DND-41 (cell line): ENCODE measurements around the gene ULBP1.
"Not testable (repeated sequence)": the region's sequence is repeated elsewhere in the genome, so short reads cannot be mapped to it uniquely, and the experiment has no call there.

Experiments
- ATAC-seq: fragments of 200-7000 bp; cut with Tn5 transposase; 3 replicates; pipeline ENCODE4 v1.9.1; 2021; ENCODE audit warnings: low read depth; ENCODE audit not compliant: insufficient read depth
- DNase-seq: peaks from one replicate; pipeline ENCODE4 v3.0.0-alpha.2; 2020
- H2AFZ ChIP-seq: 2 replicates; pipeline ENCODE4 v1.6.0; 2012; ENCODE audit warnings: low read depth, low read length
- H3K27ac ChIP-seq: 2 replicates; pipeline ENCODE4 v1.5.1; 2012; ENCODE audit warnings: low read length, inconsistent platforms
- H3K27me3 ChIP-seq: fragments of 200-600 bp; sonication (generic); 2 replicates; pipeline ENCODE4 v1.6.0; 2012; ENCODE audit warnings: low read length, mild to moderate bottlenecking, inconsistent platforms; ENCODE audit not compliant: insufficient read depth, poor library complexity
- H3K36me3 ChIP-seq: 2 replicates; pipeline ENCODE4 v1.5.1; 2012; ENCODE audit warnings: low read length, inconsistent platforms; ENCODE audit not compliant: insufficient read depth
- H3K4me1 ChIP-seq: 2 replicates; pipeline ENCODE4 v1.5.1; 2012; ENCODE audit warnings: mild to moderate bottlenecking, low read length; ENCODE audit not compliant: insufficient read depth
- H3K4me2 ChIP-seq: 2 replicates; pipeline ENCODE4 v1.6.0; 2012; ENCODE audit warnings: mild to moderate bottlenecking, moderate library complexity, low read length, inconsistent platforms; ENCODE audit not compliant: insufficient read depth
- H3K4me3 ChIP-seq, 2 experiments: fragments of 200-600 bp in 1 of 2; shearing (Covaris generic) in 1 of 2; 2 replicates each; pipeline ENCODE4 v1.5.1; 2012 to 2016; ENCODE audit warnings: inconsistent platforms in 2 of 2, low read length in 2 of 2, mild to moderate bottlenecking in 2 of 2, low read depth in 1 of 2, moderate library complexity in 1 of 2
- H3K79me2 ChIP-seq: 2 replicates; pipeline ENCODE4 v1.6.0; 2012; ENCODE audit warnings: low read length, inconsistent platforms; ENCODE audit not compliant: insufficient read depth
- H3K9ac ChIP-seq: 2 replicates; pipeline ENCODE4 v1.6.0; 2012; ENCODE audit warnings: low read depth, mild to moderate bottlenecking, inconsistent platforms, low read length, moderate library complexity
- H3K9me3 ChIP-seq: 2 replicates; pipeline ENCODE4 v1.5.1; 2012; ENCODE audit warnings: low read length, moderate library complexity, mild to moderate bottlenecking, inconsistent platforms; ENCODE audit not compliant: insufficient read depth, severe bottlenecking
- H4K20me1 ChIP-seq: 2 replicates; pipeline ENCODE4 v1.6.0; 2012; ENCODE audit warnings: low read length; ENCODE audit not compliant: insufficient read depth
- CTCF ChIP-seq: IDR thresholded peaks from 2 replicates; pipeline ENCODE4 v1.5.1; 2012; ENCODE audit warnings: borderline replicate concordance, low read length, moderate library complexity, mild to moderate bottlenecking; ENCODE audit not compliant: poor library complexity, severe bottlenecking; ENCODE audit errors: extremely low read depth
- EZH2 ChIP-seq: IDR thresholded peaks from 3 replicates; pipeline ENCODE4 v1.6.1; 2012; ENCODE audit warnings: borderline replicate concordance, low read depth, mild to moderate bottlenecking, moderate library complexity, low read length, inconsistent platforms; ENCODE audit not compliant: severe bottlenecking

ULBP1 gene

GRCh38 chr6:149918151-149918905 is 45.4 kb upstream of the ULBP1 start:
- H3K27me3 ChIP-seq: peaks cover 20% of the 10 kb centered on the region
- no peaks in the 10 kb centered on the region; the same call in 1 of the 2 replicates for H4K20me1 ChIP-seq
- no peak for ATAC-seq
- H3K4me3 ChIP-seq: no peak overlapping the region
- H3K9me3 ChIP-seq: no peaks in the 10 kb centered on the region
- no peak for TF ChIP-seq EZH2
- TF ChIP-seq CTCF: no peak
- no peak overlapping the region for H3K9ac ChIP-seq
- no peak overlapping the region for H3K4me2 ChIP-seq
- no peak overlapping the region for H2AFZ ChIP-seq
- no peak overlapping the region for H3K27ac ChIP-seq
- H3K36me3 ChIP-seq: no peaks in the 10 kb centered on the region
- no peak for DNase-seq
- no peaks in the 10 kb centered on the region for H3K79me2 ChIP-seq
- H3K4me1 ChIP-seq: no peaks in the 10 kb centered on the region

GRCh38 chr6:149919126-149919833 is 44.5 kb upstream of the ULBP1 start:
- not testable (repeated sequence) for H3K9ac ChIP-seq, H3K4me1 ChIP-seq, H3K4me3 ChIP-seq, H3K4me2 ChIP-seq, DNase-seq, H3K79me2 ChIP-seq, H3K9me3 ChIP-seq, ATAC-seq, H3K36me3 ChIP-seq, H2AFZ ChIP-seq, H3K27ac ChIP-seq, H4K20me1 ChIP-seq
- peaks cover 21% of the 10 kb centered on the region for H3K27me3 ChIP-seq

- H2AFZ ChIP-seq: no peak overlapping the region
- peaks cover 25% of the 10 kb centered on the region for H3K27me3 ChIP-seq
- no peak overlapping the region for H3K9ac ChIP-seq
- no peak overlapping the region for H3K4me2 ChIP-seq
- no peak overlapping the region for H3K4me3 ChIP-seq
- no peak overlapping the region for H3K27ac ChIP-seq
- no peaks in the 10 kb centered on the region for H3K36me3 ChIP-seq
- no peak for TF ChIP-seq CTCF
- no peak for TF ChIP-seq EZH2
- ATAC-seq (no peak), DNase-seq (no peak)
- H3K4me1 ChIP-seq: no peaks in the 10 kb centered on the region
- no peaks in the 10 kb centered on the region for H3K79me2 ChIP-seq
- no peaks in the 10 kb centered on the region for H3K9me3 ChIP-seq
- no peaks in the 10 kb centered on the region; the same call in none of the 2 replicates for H4K20me1 ChIP-seq
Measured at GRCh38 chr6:149919834-149920225, 43.9 kb upstream of the ULBP1 start.

- no peaks in the 10 kb centered on the region; the same call in none of the 2 replicates for H4K20me1 ChIP-seq
- no peaks in the 10 kb centered on the region for H3K36me3 ChIP-seq
- H3K27ac ChIP-seq: no peak overlapping the region
- no peak for TF ChIP-seq EZH2
- no peak for TF ChIP-seq CTCF
- no peaks in the 10 kb centered on the region for H3K9me3 ChIP-seq
- no peak for DNase-seq
- no peak overlapping the region for H2AFZ ChIP-seq
- peaks cover 7% of the 10 kb centered on the region; the same call in 1 of the 2 replicates for H3K4me1 ChIP-seq
- H3K4me3 ChIP-seq: no peak overlapping the region
- no peaks in the 10 kb centered on the region for H3K79me2 ChIP-seq
- H3K9ac ChIP-seq: no peak overlapping the region
- no peak overlapping the region for H3K4me2 ChIP-seq
- peaks cover 35% of the 10 kb centered on the region for H3K27me3 ChIP-seq
- ATAC-seq: no peak
Measured at GRCh38 chr6:149921361-149921760, 42.4 kb upstream of the ULBP1 start.

- H3K9me3 ChIP-seq, H3K79me2 ChIP-seq, H2AFZ ChIP-seq, H3K4me3 ChIP-seq, H3K27ac ChIP-seq, ATAC-seq, H3K4me2 ChIP-seq, H3K9ac ChIP-seq, H3K36me3 ChIP-seq, H4K20me1 ChIP-seq, DNase-seq, H3K4me1 ChIP-seq: not testable (repeated sequence)
- H3K27me3 ChIP-seq: peaks cover 40% of the 10 kb centered on the region
Measured at GRCh38 chr6:149922091-149922490, 41.7 kb upstream of the ULBP1 start.
